Ramos (cell line): ENCODE data around the gene MB21D2.

Experiments used
- in situ Hi-C: fragments of 300-500 bp; cut with MboI; formaldehyde crosslinking; loops from one replicate; pipeline ENCODE4 v1.14.3; 2022; ENCODE audit warnings: low sequenced_read_pairs; ENCODE audit not compliant: unreplicated experiment

Gene MB21D2

DNA sequence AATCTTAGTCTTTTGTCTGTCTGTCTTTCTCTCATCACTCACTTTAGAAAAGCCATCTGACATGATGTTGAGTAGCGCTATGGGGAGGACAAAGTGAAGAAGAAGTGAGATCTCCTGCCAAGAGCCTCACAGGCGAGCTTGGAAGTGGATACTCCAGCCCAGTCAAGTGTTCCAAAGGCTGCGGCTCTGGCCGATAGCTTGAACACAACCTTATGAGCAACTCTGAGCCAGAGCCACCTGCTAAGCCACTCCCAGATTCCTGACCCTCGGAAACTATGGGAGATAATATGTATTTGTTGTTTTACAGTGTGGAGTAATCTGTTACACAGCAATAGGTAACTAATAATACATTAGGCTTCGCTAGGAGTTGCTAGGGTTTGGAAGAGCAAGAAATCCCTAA is 76.2 kb downstream of the MB21D2 start:
- in situ Hi-C loops: no loop called here

DNA sequence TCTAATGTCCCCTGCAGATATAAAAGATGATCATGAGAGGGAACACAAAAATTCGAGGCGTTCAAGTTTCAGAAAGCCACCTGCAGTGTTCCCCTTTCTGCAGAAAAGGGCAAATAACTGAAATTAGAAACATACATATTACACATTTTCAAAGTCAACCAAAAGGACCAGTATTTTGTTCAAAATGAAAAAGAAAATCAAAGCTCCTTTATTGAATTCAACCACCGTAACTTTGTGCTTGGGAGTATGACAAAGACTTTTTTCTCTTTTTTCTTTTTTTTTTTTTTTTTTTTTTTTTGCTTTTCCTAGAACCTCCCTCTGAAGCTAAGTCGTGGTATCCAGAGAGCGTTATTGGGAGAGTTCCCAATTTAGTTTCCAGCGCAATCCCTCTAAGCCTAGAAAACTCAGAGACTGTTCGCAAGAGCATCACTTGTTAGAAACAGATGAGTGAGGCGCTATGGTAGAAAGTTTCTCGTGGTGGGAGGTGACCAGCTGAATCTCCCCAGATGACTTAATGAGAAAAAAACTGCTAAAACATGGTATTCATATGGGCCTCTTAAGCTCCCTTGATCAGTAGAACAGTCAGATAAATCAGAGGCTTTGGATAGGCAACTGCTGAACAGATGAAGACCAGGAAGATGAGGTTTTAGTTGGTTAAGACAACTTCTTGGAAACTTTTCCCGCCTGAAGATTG is 77.4 kb downstream of the MB21D2 start:
- in situ Hi-C loops: no loop called here

GRCh38 chr3:192835818-192836815 is 81.5 kb downstream of the MB21D2 start:
- in situ Hi-C loops: no loop called here

DNA sequence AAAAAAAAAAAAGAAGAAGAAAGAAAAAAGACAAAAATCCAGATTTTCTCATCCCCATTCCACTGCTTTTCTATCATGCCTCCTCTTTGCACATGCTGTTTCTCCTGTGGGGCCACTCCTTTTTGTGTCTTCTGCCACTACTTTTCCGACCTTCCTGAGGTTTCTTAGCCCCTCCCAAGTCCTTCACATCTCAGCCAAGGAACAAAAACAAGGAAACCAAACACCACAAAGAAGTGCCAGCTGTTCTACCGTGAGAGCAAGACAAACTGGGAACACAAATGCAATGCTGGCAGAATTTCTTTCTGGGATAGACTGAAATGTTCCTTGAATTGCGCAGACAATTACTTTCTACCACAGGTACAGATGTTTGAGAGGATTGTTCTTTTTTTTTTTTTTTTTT is 83.2 kb downstream of the MB21D2 start:
- in situ Hi-C loops: no loop called here

GRCh38 chr3:192833177-192833890 is 84.3 kb downstream of the MB21D2 start:
- in situ Hi-C loops: no loop called here

GRCh38 chr3:192831801-192832347 is 85.8 kb downstream of the MB21D2 start:
- in situ Hi-C loops: no loop called here

- in situ Hi-C loops: no loop called here
Observed at GRCh38 chr3:192831111-192831644, 86.5 kb downstream of the MB21D2 start.

- in situ Hi-C loops: no loop called here
Observed at GRCh38 chr3:192830291-192831110, 87.2 kb downstream of the MB21D2 start.

- in situ Hi-C loops: no loop called here
Observed at GRCh38 chr3:192827863-192828594, 89.6 kb downstream of the MB21D2 start.

- in situ Hi-C loops: no loop called here
Observed at GRCh38 chr3:192827208-192827607, 90.4 kb downstream of the MB21D2 start.

DNA sequence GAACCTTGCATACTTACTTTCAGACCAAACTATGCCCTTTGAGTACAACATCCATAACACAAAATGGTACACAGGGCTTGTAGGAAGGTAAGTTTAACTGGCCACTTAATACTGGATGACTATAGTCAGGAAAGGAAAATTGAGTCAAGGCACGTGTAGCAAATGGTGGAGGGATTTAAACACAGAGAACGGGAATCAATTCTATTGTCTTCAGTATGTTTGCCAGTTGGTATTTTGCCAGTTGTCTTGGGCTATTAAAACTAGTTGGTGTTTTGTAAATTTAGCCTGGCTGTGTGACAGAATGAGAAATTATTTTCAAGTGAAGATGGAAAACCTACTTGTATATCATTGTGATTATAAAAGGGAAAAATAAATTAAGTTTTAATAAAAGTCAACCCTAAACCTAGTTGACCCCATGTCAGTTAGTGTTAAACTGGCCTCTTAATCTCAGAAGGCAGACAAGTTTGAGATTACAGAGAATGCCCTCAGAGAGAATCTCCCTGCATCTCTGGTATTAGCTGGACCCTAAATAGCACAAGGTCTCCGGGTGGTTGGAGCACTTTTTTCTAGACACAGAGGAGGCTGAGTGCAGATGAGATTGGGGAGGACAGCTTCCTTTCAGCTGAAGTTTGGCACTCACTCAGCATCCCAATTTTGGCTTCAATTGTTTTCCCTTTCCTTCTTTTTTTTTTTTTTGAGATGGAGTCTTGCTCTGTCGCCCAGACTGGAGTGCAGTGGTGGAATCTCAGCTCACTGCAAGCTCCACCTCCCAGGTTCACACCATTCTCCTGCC is 91.2 kb downstream of the MB21D2 start:
- in situ Hi-C loops: no loop called here

GRCh38 chr3:192825657-192826200 is 91.9 kb downstream of the MB21D2 start:
- in situ Hi-C loops: no loop called here

DNA sequence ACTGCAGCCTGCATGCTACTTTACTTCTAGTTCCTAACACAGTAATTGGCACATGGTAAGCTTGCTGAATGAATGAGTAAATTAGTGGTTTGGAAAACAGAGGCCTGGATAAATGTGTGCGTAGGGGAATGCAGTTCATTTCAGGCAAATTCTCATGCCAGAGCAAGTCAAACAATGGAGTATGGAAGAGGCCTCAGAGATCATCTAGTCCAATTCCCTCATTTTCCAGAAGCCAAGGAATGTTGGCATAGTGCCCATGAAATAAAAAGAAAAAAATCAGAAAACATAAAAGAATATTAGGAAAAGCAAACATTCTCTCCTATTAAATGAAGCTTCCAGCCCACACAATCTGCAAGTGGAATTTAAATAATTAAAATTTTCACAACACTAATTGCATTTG is 92.4 kb downstream of the MB21D2 start:
- in situ Hi-C loops: no loop called here

GRCh38 chr3:192824313-192824712 is 93.3 kb downstream of the MB21D2 start:
- in situ Hi-C loops: no loop called here

DNA sequence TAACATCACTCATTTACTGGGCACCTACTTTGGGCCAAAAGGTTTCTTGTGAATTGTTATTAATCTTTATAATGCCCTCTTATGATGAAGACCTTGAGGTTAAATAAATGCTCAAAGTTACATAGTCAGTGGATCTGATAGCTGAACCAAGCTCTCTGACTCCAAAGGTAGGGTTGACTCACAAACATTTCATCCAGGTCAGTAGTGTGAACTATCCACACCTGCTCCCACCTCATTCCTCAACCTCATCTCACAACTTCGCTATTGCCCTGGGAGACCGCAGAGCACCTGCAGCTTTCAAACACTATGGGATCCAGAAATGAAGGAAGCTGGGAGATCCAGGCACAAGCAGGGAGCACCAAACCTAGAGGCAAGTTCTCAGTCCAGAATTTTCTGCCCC is 96.5 kb downstream of the MB21D2 start:
- in situ Hi-C loops: no loop called here

GRCh38 chr3:192820161-192820560 is 97.5 kb downstream of the MB21D2 start:
- in situ Hi-C loops: no loop called here

- in situ Hi-C loops: loop anchor here (10.0 kb wide), 2 partner anchors 226 to 756 kb away; no protein-coding TSS in a partner anchor
Observed at GRCh38 chr3:192819001-192819569, 98.6 kb downstream of the MB21D2 start.
